ENCODE results near the gene ZSWIM1.
A peak's percentile ranks its signal among the peaks of the same experiment; 100 is the strongest.
"Not testable (repeated sequence)": the region's sequence is repeated elsewhere in the genome, so short reads cannot be mapped to it uniquely, and the experiment has no call there.

Gene ZSWIM1

GRCh38 chr20:45887346-45887715 lies 6.3 kb downstream of the ZSWIM1 start, which contains the start of gene SPATA25:
TSS of gene SPATA25 (minus strand) at chr20:45887622. CDS start at chr20:45887590, 32 bp downstream.
- no peak within 1 kb of the TSS for H3K4me3 ChIP-seq (ENCODE audit: low read depth, low read length)

- H3K4me3 ChIP-seq (ENCODE audit: low read depth, low read length): no peak overlapping the region
These were observed 7.7 kb downstream of the ZSWIM1 start for GRCh38 chr20:45888681-45889080.

- peak overlapping the region; percentile 76 for H3K4me3 ChIP-seq (ENCODE audit: low read depth, low read length)
These were observed 9.3 kb downstream of the ZSWIM1 start for GRCh38 chr20:45890077-45890984.

DNA sequence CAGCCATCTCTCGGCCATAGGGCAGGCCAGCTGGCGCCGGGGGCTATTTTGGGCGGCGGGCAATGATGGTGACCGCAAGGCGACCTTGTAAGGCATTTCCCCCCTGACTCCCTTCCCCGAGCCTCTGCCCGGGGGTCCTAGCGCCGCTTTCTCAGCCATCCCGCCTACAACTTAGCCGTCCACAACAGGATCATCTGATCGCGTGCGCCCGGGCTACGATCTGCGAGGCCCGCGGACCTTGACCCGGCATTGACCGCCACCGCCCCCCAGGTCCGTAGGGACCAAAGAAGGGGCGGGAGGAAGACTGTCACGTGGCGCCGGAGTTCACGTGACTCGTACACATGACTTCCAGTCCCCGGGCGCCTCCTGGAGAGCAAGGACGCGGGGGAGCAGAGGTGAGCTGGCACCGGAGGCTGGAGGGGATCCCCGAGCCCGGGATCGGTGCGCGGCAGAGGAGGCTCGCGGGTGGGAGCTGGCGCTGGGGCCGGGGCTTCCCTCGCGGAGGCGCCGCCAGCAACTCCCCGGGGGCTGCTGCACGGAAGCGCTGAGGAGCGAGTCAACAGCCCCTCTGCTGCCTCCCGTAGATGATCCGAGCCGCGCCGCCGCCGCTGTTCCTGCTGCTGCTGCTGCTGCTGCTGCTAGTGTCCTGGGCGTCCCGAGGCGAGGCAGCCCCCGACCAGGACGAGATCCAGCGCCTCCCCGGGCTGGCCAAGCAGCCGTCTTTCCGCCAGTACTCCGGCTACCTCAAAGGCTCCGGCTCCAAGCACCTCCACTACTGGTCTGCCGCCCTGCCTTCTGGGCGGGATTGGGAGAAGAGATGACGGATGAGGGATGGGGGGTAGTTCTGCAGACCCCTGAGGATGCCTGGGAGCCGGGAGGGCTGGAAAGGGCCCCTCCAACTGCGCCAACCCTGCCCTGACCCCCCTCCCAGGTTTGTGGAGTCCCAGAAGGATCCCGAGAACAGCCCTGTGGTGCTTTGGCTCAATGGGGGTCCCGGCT lies 10.3 kb downstream of the ZSWIM1 start, which contains the start of the genes CTSA and NEURL2:
CTSA (plus strand) TSS at position 351 of the 999 bp plus-strand sequence; CDS start at position 585, 234 bp downstream.
NEURL2 (minus strand) TSS at position 224 of the 999 bp plus-strand sequence; CDS start at position 7, 217 bp downstream.
- peak within 1 kb of the TSS; percentile 76 for H3K4me3 ChIP-seq (ENCODE audit: low read depth, low read length)

DNA sequence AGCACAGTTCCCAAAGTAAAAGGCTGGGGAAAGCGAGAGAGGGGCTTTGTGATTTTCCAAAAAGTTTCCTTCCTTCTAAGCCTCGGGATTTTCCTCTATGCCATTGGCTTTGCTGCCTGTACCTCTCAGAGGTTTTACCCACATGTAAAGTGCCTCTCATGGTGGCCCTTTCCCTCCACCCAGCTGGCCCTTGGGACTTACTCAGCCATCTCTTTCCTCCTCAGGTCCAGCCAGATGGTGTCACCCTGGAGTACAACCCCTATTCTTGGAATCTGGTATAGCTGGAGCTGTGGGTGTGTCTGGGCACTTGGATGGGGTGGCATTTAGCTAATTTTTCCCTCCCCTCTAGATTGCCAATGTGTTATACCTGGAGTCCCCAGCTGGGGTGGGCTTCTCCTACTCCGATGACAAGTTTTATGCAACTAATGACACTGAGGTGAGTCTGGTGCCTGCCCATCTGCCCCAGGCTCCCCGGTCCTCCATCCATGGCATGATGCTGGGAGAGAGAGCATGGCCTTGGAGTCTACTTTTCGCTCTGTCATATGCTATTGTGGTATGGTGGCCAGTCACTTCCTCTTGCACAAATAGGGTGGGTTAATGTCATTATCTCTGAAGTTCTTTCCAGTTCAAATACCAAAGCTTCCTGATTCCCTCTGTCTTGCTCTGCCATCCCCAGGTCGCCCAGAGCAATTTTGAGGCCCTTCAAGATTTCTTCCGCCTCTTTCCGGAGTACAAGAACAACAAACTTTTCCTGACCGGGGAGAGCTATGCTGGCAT lies 11.2 kb downstream of the ZSWIM1 start:
- peak overlapping the region; percentile 76 for H3K4me3 ChIP-seq (ENCODE audit: low read depth, low read length)

- H3K4me3 ChIP-seq (ENCODE audit: low read depth, low read length): no peak overlapping the region
These were observed 11.9 kb downstream of the ZSWIM1 start for GRCh38 chr20:45892828-45893500.

DNA sequence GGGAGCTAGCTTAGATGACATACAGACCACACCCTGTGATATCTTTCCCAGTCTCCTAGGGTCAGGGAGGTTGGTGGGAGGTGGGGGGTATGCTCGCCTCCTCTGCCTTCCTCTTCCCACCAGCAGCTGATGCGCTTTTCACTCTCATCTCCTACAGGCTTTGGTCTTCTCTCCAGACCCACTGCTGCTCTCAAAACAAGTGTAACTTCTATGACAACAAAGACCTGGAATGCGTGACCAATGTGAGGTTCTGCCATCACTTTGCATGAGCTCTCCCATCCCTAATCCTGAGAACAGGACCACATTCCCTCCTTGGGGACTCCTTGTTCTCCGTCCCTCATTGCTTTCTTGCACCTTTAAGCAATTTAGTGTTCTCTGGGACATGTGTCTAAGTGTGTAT lies 12.8 kb downstream of the ZSWIM1 start:
- no peak overlapping the region for H3K4me3 ChIP-seq (ENCODE audit: low read depth, low read length)

DNA sequence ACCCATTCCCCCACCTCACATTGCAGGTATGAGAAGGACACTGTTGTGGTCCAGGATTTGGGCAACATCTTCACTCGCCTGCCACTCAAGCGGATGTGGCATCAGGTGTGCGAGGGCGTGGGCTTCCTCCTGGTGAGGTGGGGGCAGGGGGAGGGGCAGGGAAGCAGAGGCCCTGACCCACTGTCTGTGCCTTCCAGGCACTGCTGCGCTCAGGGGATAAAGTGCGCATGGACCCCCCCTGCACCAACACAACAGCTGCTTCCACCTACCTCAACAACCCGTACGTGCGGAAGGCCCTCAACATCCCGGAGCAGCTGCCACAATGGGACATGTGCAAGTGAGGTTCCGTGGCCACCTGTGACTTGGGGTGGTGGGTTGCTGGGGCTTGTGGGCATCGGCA lies 13.8 kb downstream of the ZSWIM1 start:
- H3K4me3 ChIP-seq (ENCODE audit: low read depth, low read length): no peak overlapping the region

DNA sequence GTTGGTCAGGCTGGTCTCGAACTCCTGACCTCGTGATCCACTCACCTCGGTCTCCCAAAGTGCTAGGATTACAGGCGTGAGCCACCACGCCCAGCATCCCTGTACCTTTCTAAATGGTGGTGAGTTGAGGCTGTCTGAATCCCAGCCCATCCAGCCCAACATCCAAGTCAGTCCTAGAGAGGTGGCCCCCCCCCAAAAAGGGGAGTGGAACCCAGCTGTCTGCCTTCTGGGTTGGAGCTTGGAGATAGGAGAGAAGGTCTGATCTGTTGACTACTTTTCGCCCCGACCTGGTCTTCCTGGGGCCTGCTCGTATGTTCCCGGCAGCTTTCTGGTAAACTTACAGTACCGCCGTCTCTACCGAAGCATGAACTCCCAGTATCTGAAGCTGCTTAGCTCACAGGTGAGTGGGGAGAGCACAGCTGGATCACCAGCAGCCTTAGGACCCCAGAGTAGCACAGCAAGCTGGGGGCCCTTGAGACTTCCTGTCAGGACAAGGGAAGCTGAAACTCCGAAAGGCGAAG lies 15.7 kb downstream of the ZSWIM1 start:
- H3K4me3 ChIP-seq (ENCODE audit: low read depth, low read length): no peak overlapping the region

DNA sequence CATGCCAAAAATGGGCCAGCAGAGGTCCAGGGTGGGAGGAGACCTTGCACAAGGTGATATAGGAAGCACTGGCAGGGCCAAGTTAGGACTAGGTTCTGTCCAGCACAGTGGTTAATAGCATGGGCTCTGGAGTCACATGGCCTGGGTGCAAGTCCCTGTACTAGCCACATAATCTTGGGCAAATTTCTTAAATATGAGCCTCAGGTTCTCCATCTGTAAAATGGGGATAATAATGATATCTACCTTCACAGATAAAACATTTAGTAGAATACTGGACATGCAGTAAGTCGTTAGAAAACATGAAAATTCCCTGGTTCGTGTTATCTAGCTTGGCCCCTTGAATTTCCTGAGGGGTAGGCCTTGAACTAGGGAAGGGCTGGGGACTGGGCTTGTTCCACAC lies 16.3 kb downstream of the ZSWIM1 start:
- no peak overlapping the region for H3K4me3 ChIP-seq (ENCODE audit: low read depth, low read length)

DNA sequence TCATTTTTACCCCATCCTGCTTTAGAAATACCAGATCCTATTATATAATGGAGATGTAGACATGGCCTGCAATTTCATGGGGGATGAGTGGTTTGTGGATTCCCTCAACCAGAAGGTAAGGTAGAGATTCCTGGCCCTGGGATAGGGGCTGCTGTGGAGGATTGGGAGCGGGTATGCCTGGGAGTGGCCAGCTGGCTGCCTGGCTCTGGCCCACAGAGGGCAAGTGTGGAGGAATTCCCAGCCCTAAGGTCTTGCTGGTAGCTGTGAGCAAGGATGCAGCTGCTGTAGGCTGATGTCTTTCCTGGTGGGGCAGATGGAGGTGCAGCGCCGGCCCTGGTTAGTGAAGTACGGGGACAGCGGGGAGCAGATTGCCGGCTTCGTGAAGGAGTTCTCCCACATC lies 16.7 kb downstream of the ZSWIM1 start:
- no peak overlapping the region for H3K4me3 ChIP-seq (ENCODE audit: low read depth, low read length)

GRCh38 chr20:45898285-45898684 lies 17.3 kb downstream of the ZSWIM1 start:
- no peak overlapping the region for H3K4me3 ChIP-seq (ENCODE audit: low read depth, low read length)

GRCh38 chr20:45899046-45899835 lies 18.2 kb downstream of the ZSWIM1 start:
- H3K4me3 ChIP-seq (ENCODE audit: low read depth, low read length): no peak overlapping the region

DNA sequence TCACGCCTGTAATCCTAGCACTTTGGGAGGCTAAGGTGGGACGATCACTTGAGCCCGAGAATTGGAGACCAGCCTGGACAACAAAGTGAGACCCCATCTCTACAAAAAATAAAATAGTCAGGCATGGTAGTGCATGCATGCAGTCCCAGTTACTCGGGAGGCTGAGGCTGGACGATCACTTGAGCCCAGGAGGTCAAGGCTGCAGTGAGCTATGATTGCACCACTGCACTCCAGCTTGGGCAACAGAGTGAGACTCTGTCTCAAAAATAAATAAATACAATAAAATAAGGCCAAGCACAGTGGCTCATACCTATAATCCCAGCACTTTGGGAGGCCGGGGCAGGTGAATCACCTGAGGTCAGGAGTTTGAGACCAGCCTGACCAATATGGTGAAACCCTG lies 20.3 kb downstream of the ZSWIM1 start:
- H3K4me3 ChIP-seq (ENCODE audit: low read depth, low read length): not testable (repeated sequence)

DNA sequence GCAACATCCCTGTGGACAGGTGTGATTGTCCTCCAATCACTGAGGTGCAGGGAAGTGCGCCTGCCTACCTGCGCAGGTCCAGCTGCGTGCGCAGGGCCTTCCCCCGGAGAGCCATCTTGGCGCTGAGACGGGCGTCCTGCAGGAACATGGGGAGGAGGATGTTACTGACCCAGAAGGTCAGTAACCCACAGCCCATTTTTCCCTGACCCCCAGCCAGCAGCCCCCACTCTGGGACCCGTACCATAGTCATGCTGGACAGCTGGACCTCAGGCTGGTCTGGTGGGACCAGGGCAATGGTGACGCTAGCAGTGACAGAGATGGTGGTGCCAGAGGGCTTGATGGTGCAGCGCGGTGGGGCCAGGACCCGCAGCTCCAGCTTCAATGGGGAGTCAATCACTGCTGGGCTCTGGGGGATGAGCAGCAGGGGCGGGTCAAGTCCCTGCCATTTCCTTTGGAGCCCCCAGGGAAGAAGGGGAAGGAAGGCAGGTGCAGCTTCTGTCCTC lies 21.2 kb downstream of the ZSWIM1 start:
- H3K4me3 ChIP-seq (ENCODE audit: low read depth, low read length): no peak overlapping the region

- no peak overlapping the region for H3K4me3 ChIP-seq (ENCODE audit: low read depth, low read length)
These were observed 23.8 kb downstream of the ZSWIM1 start for GRCh38 chr20:45904583-45905504.

GRCh38 chr20:45905505-45906079 lies 24.6 kb downstream of the ZSWIM1 start:
- H3K4me3 ChIP-seq (ENCODE audit: low read depth, low read length): no peak overlapping the region

Measured in iPS-11a (cell line).